Mammary epithelial cell (primary cell): ENCODE measurements around the gene PPP1R2.

ENCODE experiments used
- EZH2 ChIP-seq: IDR thresholded peaks from 2 replicates; pipeline ENCODE4 v1.6.1; 2012; ENCODE audit warnings: low read length, inconsistent platforms, borderline replicate concordance
- TF ChIP-seq, protein P1 (sequence below), 2 donors: IDR thresholded peaks in 1 of 2; conservative IDR thresholded peaks in 1 of 2; 2 replicates each; pipeline ENCODE4 v1.5.1; 2011 to 2012; ENCODE audit warnings: inconsistent platforms in 2 of 2, low read length in 2 of 2, mild to moderate bottlenecking in 2 of 2, control low read depth in 1 of 2, low read depth in 1 of 2; ENCODE audit not compliant: insufficient read depth in 1 of 2; ENCODE audit errors: extremely low read depth in 1 of 2

GRCh38 chr3:195540027-195540426, 3.1 kb downstream of the PPP1R2 start:
- TF ChIP-seq, protein P1, sequence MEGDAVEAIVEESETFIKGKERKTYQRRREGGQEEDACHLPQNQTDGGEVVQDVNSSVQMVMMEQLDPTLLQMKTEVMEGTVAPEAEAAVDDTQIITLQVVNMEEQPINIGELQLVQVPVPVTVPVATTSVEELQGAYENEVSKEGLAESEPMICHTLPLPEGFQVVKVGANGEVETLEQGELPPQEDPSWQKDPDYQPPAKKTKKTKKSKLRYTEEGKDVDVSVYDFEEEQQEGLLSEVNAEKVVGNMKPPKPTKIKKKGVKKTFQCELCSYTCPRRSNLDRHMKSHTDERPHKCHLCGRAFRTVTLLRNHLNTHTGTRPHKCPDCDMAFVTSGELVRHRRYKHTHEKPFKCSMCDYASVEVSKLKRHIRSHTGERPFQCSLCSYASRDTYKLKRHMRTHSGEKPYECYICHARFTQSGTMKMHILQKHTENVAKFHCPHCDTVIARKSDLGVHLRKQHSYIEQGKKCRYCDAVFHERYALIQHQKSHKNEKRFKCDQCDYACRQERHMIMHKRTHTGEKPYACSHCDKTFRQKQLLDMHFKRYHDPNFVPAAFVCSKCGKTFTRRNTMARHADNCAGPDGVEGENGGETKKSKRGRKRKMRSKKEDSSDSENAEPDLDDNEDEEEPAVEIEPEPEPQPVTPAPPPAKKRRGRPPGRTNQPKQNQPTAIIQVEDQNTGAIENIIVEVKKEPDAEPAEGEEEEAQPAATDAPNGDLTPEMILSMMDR (conservative IDR thresholded peaks at IDR 0.05 in 1 of 2, IDR thresholded peaks at IDR 0.05 in 1 of 2; ENCODE audit: extremely low read depth in 1 of 2, insufficient read depth in 1 of 2, low read depth in 1 of 2, low read length in 2 of 2), result no peak
- TF ChIP-seq EZH2, result no peak
